Small intestine (tissue), 7 donors: ENCODE results near the gene CLRN2. TPM values are rescaled to one million over a fixed set of nuclear protein-coding genes. Genes with fewer than 3 reads are reported as not detected.

ENCODE experiments used
- DNase-seq, 2 donors: peaks; one replicate each; pipeline versions ENCODE4 v3.0.0 to v3.0.0-alpha.2; 2013
- FAIRE-seq: peaks from 2 replicates; lab custom pipeline; 2012; peaks lifted over from hg19 to GRCh38; lab: Jason Lieb, UNC
- H3K27ac ChIP-seq, 3 donors: one replicate each; pipeline ENCODE4 v1.5.1; 2013; ENCODE audit warnings: low read length in 2 of 3, mild to moderate bottlenecking in 2 of 3, control low read depth in 1 of 3, inconsistent platforms in 1 of 3, low read depth in 1 of 3, moderate library complexity in 1 of 3
- H3K27me3 ChIP-seq, 3 donors: one replicate each; pipeline ENCODE4 v1.6.1; 2013; ENCODE audit warnings: low read length in 3 of 3, inconsistent platforms in 1 of 3; ENCODE audit not compliant: control insufficient read depth in 3 of 3, insufficient read depth in 3 of 3
- H3K36me3 ChIP-seq, 3 donors: one replicate each; pipeline ENCODE4 v1.6.1; 2013; ENCODE audit warnings: low read length in 3 of 3, inconsistent platforms in 1 of 3, low read depth in 1 of 3, mild to moderate bottlenecking in 1 of 3, moderate library complexity in 1 of 3; ENCODE audit not compliant: control insufficient read depth in 3 of 3, insufficient read depth in 2 of 3
- H3K4me1 ChIP-seq, 3 donors: one replicate each; pipeline ENCODE4 v1.6.1; 2013; ENCODE audit warnings: low read length in 2 of 3, inconsistent platforms in 1 of 3, low read depth in 1 of 3, mild to moderate bottlenecking in 1 of 3, moderate library complexity in 1 of 3; ENCODE audit not compliant: control insufficient read depth in 3 of 3, insufficient read depth in 2 of 3
- H3K4me3 ChIP-seq, 3 donors: one replicate each; pipeline ENCODE4 v1.5.1; 2013; ENCODE audit warnings: low read length in 3 of 3, control low read depth in 1 of 3, inconsistent platforms in 1 of 3, low read depth in 1 of 3, mild to moderate bottlenecking in 1 of 3, moderate library complexity in 1 of 3
- H3K9me3 ChIP-seq, 2 donors: one replicate each; pipeline ENCODE4 v1.6.1; 2013; ENCODE audit warnings: low read depth in 1 of 2, low read length in 1 of 2; ENCODE audit not compliant: control insufficient read depth in 2 of 2, insufficient read depth in 1 of 2
- WGBS, 3 donors: extraction: QIAGEN DNeasy Blood & Tissue Kit; methylation state at CpG; one replicate each; pipeline ENCODE4 v1.1.7; 2013; 5-methylcytosine and 5-hydroxymethylcytosine counted together
- polyA plus RNA-seq, 4 donors: library from polyadenylated mRNA; stranded (reverse) in 3 of 4; unstranded in 1 of 4; fragments of 200-250 nt in 3 of 4; fragments of 120-200 nt in 1 of 4; gene quantifications; one replicate each; pipeline versions ENCODE4 v1.2.1 to v1.2.3, GENCODE V29; 2013
- donor health status: healthy with polysubstance abuse.
- donor health status: control.
- donor health status: control.
- donor health status: Bipolar disorder and iron deficiency.
- donor health status: healthy.

Gene CLRN2
- polyA plus RNA-seq, 4 donors: not detected

GRCh38 chr4:17480955-17481354 is 34.0 kb upstream of the CLRN2 start:
- peaks cover 0 to 12% (median 0%) of the 10 kb centered on the region in 3 donors for H3K4me1 ChIP-seq
- H3K27ac ChIP-seq: peak overlapping the region in 1 of 3 donors; percentile 37
- H3K36me3 ChIP-seq: peaks cover 0 to 8% (median 0%) of the 10 kb centered on the region in 3 donors
- no peak overlapping the region for H3K4me3 ChIP-seq
- no peaks in the 10 kb centered on the region for H3K27me3 ChIP-seq
- WGBS, 3 donors: 37 to 67% (median 54%) methylated on average over 2 of the region's 2 CpGs
- FAIRE-seq (no peak), DNase-seq (peak; percentile 46 to 67)
- H3K9me3 ChIP-seq: peaks cover 0 to 19% of the 10 kb centered on the region in 2 donors

- Histone ChIP-seq H3K9me3 (peaks cover 0 to 19% of the 10 kb centered on the region in 2 donors), H3K4me3 (no peak overlapping the region), H3K27ac (no peak overlapping the region), H3K36me3 (peaks cover 0 to 22% (median 3%) of the 10 kb centered on the region in 3 donors), H3K4me1 (peaks cover 0 to 10% (median 0%) of the 10 kb centered on the region in 3 donors), H3K27me3 (no peaks in the 10 kb centered on the region)
- FAIRE-seq (no peak), DNase-seq (no peak)
- 86 to 98% (median 93%) methylated on average over 2 of the region's 2 CpGs for WGBS, 3 donors
Observed at GRCh38 chr4:17482716-17483115, 32.2 kb upstream of the CLRN2 start.

- H3K36me3 ChIP-seq: peaks cover 3 to 65% (median 8%) of the 10 kb centered on the region in 3 donors
- no peak overlapping the region for H3K27ac ChIP-seq
- FAIRE-seq (no peak), DNase-seq (no peak)
- H3K9me3 ChIP-seq: peaks cover 0 to 3% of the 10 kb centered on the region in 2 donors
- 78 to 89% (median 89%) methylated on average over 5 of the region's 5 CpGs for WGBS, 3 donors
- H3K27me3 ChIP-seq: no peaks in the 10 kb centered on the region
- peaks cover 0 to 19% (median 0%) of the 10 kb centered on the region in 3 donors for H3K4me1 ChIP-seq
- no peak overlapping the region for H3K4me3 ChIP-seq
Observed at GRCh38 chr4:17489123-17489522, 25.8 kb upstream of the CLRN2 start.

GRCh38 chr4:17489721-17490120 is 25.2 kb upstream of the CLRN2 start:
- Histone ChIP-seq H3K4me3 (no peak overlapping the region), H3K27ac (peak overlapping the region in 1 of 3 donors; percentile 17), H3K36me3 (peaks cover 3 to 68% (median 8%) of the 10 kb centered on the region in 3 donors), H3K4me1 (peaks cover 0 to 23% (median 0%) of the 10 kb centered on the region in 3 donors), H3K27me3 (no peaks in the 10 kb centered on the region), H3K9me3 (peaks cover 0 to 3% of the 10 kb centered on the region in 2 donors)
- no peak for FAIRE-seq
- 78 to 90% (median 85%) methylated on average over 8 of the region's 8 CpGs for WGBS, 3 donors
- DNase-seq: no peak

- H3K27ac ChIP-seq: peak overlapping the region in 2 of 3 donors; percentile 17 to 25
- H3K9me3 ChIP-seq: peaks cover 0 to 3% of the 10 kb centered on the region in 2 donors
- H3K4me3 ChIP-seq: no peak overlapping the region
- H3K27me3 ChIP-seq: no peaks in the 10 kb centered on the region
- H3K36me3 ChIP-seq: peaks cover 3 to 73% (median 8%) of the 10 kb centered on the region in 3 donors
- WGBS, 3 donors: 26 to 57% (median 46%) methylated on average over 6 of the region's 6 CpGs
- peaks cover 0 to 25% (median 0%) of the 10 kb centered on the region in 3 donors for H3K4me1 ChIP-seq
- no peak for FAIRE-seq
- DNase-seq: peak; percentile 31 to 51
Observed at GRCh38 chr4:17490575-17491059, 24.3 kb upstream of the CLRN2 start.

GRCh38 chr4:17491196-17491595 is 23.8 kb upstream of the CLRN2 start:
- no peak for FAIRE-seq
- Histone ChIP-seq H3K27me3 (no peaks in the 10 kb centered on the region), H3K36me3 (peaks cover 3 to 77% (median 6%) of the 10 kb centered on the region in 3 donors), H3K4me3 (no peak overlapping the region), H3K27ac (peak overlapping the region in 1 of 3 donors; percentile 25), H3K9me3 (peaks cover 0 to 3% of the 10 kb centered on the region in 2 donors), H3K4me1 (peaks cover 0 to 25% (median 0%) of the 10 kb centered on the region in 3 donors)
- no peak for DNase-seq
- WGBS, 3 donors: 85 to 87% (median 85%) methylated on average over 3 of the region's 3 CpGs

- no peaks in the 10 kb centered on the region for H3K27me3 ChIP-seq
- H3K36me3 ChIP-seq: peaks cover 3 to 79% (median 5%) of the 10 kb centered on the region in 3 donors
- DNase-seq (peak in 1 of 2 donors; percentile 8), FAIRE-seq (no peak)
- H3K27ac ChIP-seq: no peak overlapping the region
- H3K9me3 ChIP-seq: peaks cover 0 to 3% of the 10 kb centered on the region in 2 donors
- WGBS, 3 donors: 69 to 82% (median 81%) methylated on average over 15 of the region's 15 CpGs
- H3K4me1 ChIP-seq: peaks cover 0 to 25% (median 0%) of the 10 kb centered on the region in 3 donors
- H3K4me3 ChIP-seq: no peak overlapping the region
Observed at GRCh38 chr4:17492058-17492741, 22.8 kb upstream of the CLRN2 start.

- Histone ChIP-seq H3K36me3 (peaks cover 3 to 77% (median 5%) of the 10 kb centered on the region in 3 donors), H3K27me3 (no peaks in the 10 kb centered on the region), H3K9me3 (peaks cover 0 to 3% of the 10 kb centered on the region in 2 donors), H3K4me3 (no peak overlapping the region), H3K27ac (peak overlapping the region in 1 of 3 donors; percentile 88), H3K4me1 (peaks cover 0 to 25% (median 0%) of the 10 kb centered on the region in 3 donors)
- 90 to 97% (median 94%) methylated on average over 2 of the region's 2 CpGs for WGBS, 3 donors
- FAIRE-seq (no peak), DNase-seq (no peak)
Observed at GRCh38 chr4:17492876-17493275, 22.1 kb upstream of the CLRN2 start.
